Erythroblast (primary cell): ENCODE data around the gene TMEM62.
"Not testable (repeated sequence)": the region's sequence is repeated elsewhere in the genome, so short reads cannot be mapped to it uniquely, and the experiment has no call there.

Experiments used
- DNase-seq, 2 experiments: peaks; one replicate each; lab custom pipeline; 2025; lab: John Stamatoyannopoulos, UW
- GATA1 ChIP-seq: IDR thresholded peaks from 2 replicates; pipeline ENCODE4 v1.6.1; 2011; ENCODE audit warnings: low read depth, mild to moderate bottlenecking, control low read depth, low read length, moderate library complexity
- POLR2A ChIP-seq: IDR thresholded peaks from 2 replicates; pipeline ENCODE4 v1.6.1; 2011; ENCODE audit warnings: mild to moderate bottlenecking, low read length

The TMEM62 gene

DNA sequence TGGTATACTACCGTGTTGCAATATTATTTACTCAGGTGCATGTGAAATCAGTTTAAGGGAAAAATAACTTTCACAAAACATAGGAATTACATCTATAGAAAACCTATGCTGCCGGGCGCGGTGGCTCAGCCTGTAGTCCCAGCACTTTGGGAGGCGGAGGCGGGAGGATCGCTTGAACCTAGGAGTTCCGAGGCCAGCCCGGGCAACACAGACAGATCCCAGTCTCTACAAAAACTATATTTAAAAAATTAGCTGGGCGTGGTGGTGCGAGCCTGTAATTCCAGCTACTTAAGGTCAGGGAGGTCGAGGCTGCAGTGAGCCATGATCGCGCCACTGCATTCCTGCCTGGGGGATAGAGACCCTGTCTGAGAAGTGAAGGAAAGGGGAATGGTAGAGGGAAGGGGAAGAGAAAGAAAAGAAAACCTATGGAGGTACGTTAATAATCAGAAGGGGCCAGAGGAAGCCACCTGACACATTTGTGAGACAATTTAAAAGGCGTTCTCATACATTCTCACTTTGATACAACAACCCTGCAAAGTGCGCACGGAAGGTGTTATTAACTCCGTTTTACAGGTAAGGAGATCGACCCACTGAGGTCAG lies 456 bp upstream of the TMEM62 start:
- DNase-seq = peak; percentile 52 to 62
- TF ChIP-seq GATA1 (no peak), POLR2A (no peak)

- TF ChIP-seq GATA1 (no peak), POLR2A (no peak)
- peak in 1 of 2 experiments; percentile 26 for DNase-seq
Observed at GRCh38 chr15:43134157-43134635, 810 bp downstream of the TMEM62 start.

GRCh38 chr15:43135351-43135750 lies 2.0 kb downstream of the TMEM62 start:
- no peak for DNase-seq
- TF ChIP-seq GATA1 = no peak
- no peak for TF ChIP-seq POLR2A

- no peak for DNase-seq
- no peak for TF ChIP-seq POLR2A
- no peak for TF ChIP-seq GATA1
Observed at GRCh38 chr15:43143203-43143941, 10.0 kb downstream of the TMEM62 start.

GRCh38 chr15:43144512-43144911 lies 11.1 kb downstream of the TMEM62 start:
- no peak for DNase-seq
- TF ChIP-seq POLR2A = no peak

DNA sequence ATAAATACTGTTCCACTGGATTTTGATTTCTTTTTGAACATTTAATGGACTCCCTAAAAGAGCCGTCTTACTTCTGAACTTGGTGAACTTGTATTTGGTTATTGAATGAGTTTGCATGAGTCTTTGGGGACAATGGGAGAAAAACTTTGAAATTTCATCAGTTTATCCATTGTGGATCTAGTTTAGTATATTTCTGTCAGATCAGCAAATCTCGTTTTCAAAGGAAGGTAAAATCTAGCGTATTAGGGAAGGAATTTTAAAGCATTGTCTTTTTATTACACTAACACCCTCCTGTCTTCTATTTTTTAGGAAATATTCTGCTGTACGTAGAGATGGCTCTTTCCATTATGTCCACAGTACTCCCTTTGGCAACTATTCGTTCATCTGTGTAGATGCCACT lies 12.8 kb downstream of the TMEM62 start:
- DNase-seq = no peak
- TF ChIP-seq GATA1 (no peak), POLR2A (no peak)

DNA sequence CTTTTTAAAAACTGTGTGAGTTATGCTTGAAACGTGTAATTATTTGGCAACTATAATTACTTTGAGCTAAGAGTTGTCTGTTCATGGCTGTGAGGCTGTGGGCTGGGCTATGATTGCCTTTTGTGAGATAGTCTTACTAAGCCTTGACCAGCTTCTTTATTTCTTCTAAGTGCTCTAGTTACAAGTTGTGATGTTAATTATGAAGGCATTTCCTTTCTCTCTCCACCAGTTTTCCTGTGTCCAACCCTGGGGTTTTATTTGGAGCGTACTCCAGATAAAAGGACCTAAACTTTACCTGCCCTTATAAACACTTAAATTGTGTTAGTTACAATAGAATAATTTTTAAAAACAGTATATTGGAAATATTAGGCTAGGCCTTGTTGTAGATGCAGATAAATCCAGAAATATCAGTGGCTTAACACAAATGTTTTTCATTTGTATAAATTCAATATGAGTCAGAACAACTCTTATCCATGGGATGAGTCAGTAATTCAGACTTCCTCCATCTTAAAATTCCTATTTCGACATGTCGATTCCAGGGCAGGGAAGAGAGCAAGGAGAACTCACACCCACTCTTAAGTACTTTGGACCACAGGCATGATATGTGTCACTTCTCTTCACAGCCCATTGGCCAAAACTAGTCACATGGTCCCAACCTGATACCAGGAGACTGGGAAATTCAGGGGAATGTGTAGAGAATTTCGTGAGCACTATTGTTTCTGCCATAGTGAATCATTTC lies 17.0 kb downstream of the TMEM62 start:
- no peak for TF ChIP-seq POLR2A
- no peak for TF ChIP-seq GATA1
- DNase-seq = no peak

GRCh38 chr15:43151688-43152087 lies 18.3 kb downstream of the TMEM62 start:
- DNase-seq = no peak
- no peak for TF ChIP-seq GATA1
- no peak for TF ChIP-seq POLR2A

DNA sequence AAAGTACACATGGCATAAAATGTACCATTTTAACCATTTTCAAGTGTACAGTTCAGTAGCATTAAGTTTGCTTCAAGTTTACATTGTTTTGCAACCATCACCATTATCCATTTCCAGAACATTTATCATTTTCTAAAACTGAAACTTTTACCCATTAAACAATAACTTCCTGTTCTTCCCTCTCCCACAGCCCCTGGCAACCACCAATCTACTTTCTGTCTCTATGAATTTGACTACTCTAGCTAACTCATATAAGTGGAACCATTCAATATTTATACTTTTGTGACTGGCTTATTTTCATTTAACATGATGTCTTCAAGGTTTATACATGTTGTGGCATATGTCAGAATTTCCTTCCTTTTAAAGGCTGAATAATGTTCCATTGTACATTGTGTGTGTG lies 19.9 kb downstream of the TMEM62 start:
- no peak for TF ChIP-seq GATA1
- no peak for TF ChIP-seq POLR2A
- DNase-seq = no peak

- no peak for DNase-seq
- TF ChIP-seq POLR2A = no peak
- no peak for TF ChIP-seq GATA1
Observed at GRCh38 chr15:43165801-43166325, 32.5 kb downstream of the TMEM62 start.

- DNase-seq = not testable (repeated sequence)
Observed at GRCh38 chr15:43167261-43167660, 33.9 kb downstream of the TMEM62 start.

GRCh38 chr15:43168192-43169107 lies 35.1 kb downstream of the TMEM62 start:
- DNase-seq = no peak

GRCh38 chr15:43169888-43170287 lies 36.5 kb downstream of the TMEM62 start:
- no peak for DNase-seq
- TF ChIP-seq GATA1 = no peak
- TF ChIP-seq POLR2A = no peak

More at GRCh38 chr15:43168192-43169107, 35.1 kb downstream of the TMEM62 start:
- TF ChIP-seq POLR2A (no peak), GATA1 (no peak)

- not testable (repeated sequence) for DNase-seq
Observed at GRCh38 chr15:43175656-43176309, 42.4 kb downstream of the TMEM62 start.

DNA sequence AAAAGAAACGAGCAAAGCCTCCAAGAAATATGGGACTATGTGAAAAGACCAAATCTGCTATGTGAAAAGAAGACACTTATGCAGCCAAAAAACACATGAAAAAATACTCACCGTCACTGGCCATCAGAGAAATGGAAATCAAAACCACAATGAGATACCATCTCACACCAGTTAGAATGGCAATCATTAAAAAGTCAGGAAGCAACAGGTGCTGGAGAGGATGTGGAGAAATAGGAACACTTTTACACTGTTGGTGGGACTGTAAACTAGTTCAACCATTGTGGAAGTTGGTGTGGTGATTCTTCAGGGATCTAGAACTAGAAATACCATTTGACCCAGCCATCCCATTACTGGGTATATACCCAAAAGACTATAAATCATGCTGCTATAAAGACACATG lies 43.8 kb downstream of the TMEM62 start:
- not testable (repeated sequence) for DNase-seq
